NK-92 treated with Interleukin-12 subunit alpha and Interleukin-12 subunit beta, amount 100 ng/mL, for 24 hours (cell line): ENCODE measurements around the gene OR8B3.

Experiments used
- DNase-seq: peaks from one replicate; lab custom pipeline; 2025; lab: John Stamatoyannopoulos, UW

The OR8B3 gene

DNA sequence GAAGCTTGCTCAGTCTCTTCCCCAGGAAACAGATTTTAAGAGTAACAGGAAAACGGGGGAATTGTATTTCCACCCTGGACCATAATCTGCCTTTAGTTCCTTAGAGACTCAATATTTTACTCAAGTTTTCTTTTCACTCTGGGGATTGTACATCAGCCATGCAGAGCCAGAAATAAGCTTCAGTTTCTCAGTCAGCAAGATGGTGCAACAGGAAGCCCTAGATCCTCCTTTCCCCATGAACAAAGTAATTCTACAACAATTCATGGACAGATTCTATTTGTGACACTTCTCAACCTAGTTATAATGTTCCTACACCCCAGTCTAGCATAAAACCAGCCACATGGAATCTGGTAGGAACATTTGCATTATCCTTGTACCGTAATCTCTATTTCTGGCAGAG, 39.3 kb downstream of the OR8B3 start:
- DNase-seq, result no peak

GRCh38 chr11:124346311-124346955, 52.4 kb downstream of the OR8B3 start:
- DNase-seq, result no peak
